Aorta (tissue), 5 donors: ENCODE measurements around the gene IL17RE. TPM values are rescaled to one million over a fixed set of nuclear protein-coding genes. Genes with fewer than 3 reads are reported as not detected.

Experiments used
- ATAC-seq: fragments of 200-7000 bp; cut with Tn5 transposase; one replicate; pipeline ENCODE4 v1.9.1; 2022; ENCODE audit warnings: moderate library complexity; ENCODE audit not compliant: low FRiP score
- DNase-seq, 2 donors: peaks; one replicate each; pipeline ENCODE4 v3.0.0-alpha.2; 2020
- H3K27ac ChIP-seq, 2 donors: one replicate each; pipeline ENCODE4 v1.5.1; 2013; ENCODE audit warnings: low read length in 2 of 2, mild to moderate bottlenecking in 2 of 2, moderate library complexity in 2 of 2, control low read depth in 1 of 2, inconsistent platforms in 1 of 2, low read depth in 1 of 2
- H3K27me3 ChIP-seq, 2 donors: one replicate each; pipeline ENCODE4 v1.6.1; 2013; ENCODE audit warnings: control low read depth in 1 of 2, low read length in 1 of 2, mild to moderate bottlenecking in 1 of 2, moderate library complexity in 1 of 2; ENCODE audit not compliant: insufficient read depth in 2 of 2, control insufficient read depth in 1 of 2
- H3K36me3 ChIP-seq, 2 donors: one replicate each; pipeline ENCODE4 v1.6.1; 2013; ENCODE audit warnings: control low read depth in 1 of 2, low read length in 1 of 2, mild to moderate bottlenecking in 1 of 2; ENCODE audit not compliant: insufficient read depth in 2 of 2, control insufficient read depth in 1 of 2
- H3K4me1 ChIP-seq, 2 donors: one replicate each; pipeline ENCODE4 v1.6.1; 2013; ENCODE audit warnings: low read length in 2 of 2, control low read depth in 1 of 2, mild to moderate bottlenecking in 1 of 2, moderate library complexity in 1 of 2; ENCODE audit not compliant: insufficient read depth in 2 of 2, control insufficient read depth in 1 of 2
- H3K4me3 ChIP-seq, 2 donors: one replicate each; pipeline ENCODE4 v1.5.1; 2013; ENCODE audit warnings: low read length in 2 of 2, control low read depth in 1 of 2, mild to moderate bottlenecking in 1 of 2
- H3K9me3 ChIP-seq: one replicate; pipeline ENCODE4 v1.6.1; 2013; ENCODE audit warnings: mild to moderate bottlenecking, low read length; ENCODE audit not compliant: control insufficient read depth
- WGBS, 2 donors: extraction: QIAGEN DNeasy Blood & Tissue Kit; methylation state at CpG; one replicate each; pipeline ENCODE4 v1.1.7; 2013; 5-methylcytosine and 5-hydroxymethylcytosine counted together
- intact Hi-C, 2 donors: fragments of 100-400 bp; cut with DNase I; formaldehyde crosslinking; loops; one replicate each; pipeline versions ENCODE4 v1.14.2 to v1.15.0; 2022
- polyA plus RNA-seq, 2 donors: library from polyadenylated mRNA; stranded (reverse); fragments of 200-250 nt; gene quantifications; one replicate each; pipeline ENCODE4 v1.2.3, GENCODE V29; 2013
- total RNA-seq, 2 donors: library from RNA; stranded (reverse); fragmentation: NEBNext Ultra II Directional; extraction: Animal tissue kit (Norgen Biotek cat#: 25700); gene quantifications; one replicate each; pipeline ENCODE4 v1.2.1, GENCODE V29; 2021
- donor health status: healthy with polysubstance abuse.
- donor health status: Bipolar disorder and iron deficiency.
- donor health status: DM: no; HTN: no; CAD: no.
- donor health status: DM: no; HTN: no; CAD: no.
- donor health status: DM: yes; HTN: yes; CAD: no.

IL17RE gene
- total and polyA plus RNA-seq, 4 donors: 7.0 to 14.5 (median 12.3) TPM

DNA sequence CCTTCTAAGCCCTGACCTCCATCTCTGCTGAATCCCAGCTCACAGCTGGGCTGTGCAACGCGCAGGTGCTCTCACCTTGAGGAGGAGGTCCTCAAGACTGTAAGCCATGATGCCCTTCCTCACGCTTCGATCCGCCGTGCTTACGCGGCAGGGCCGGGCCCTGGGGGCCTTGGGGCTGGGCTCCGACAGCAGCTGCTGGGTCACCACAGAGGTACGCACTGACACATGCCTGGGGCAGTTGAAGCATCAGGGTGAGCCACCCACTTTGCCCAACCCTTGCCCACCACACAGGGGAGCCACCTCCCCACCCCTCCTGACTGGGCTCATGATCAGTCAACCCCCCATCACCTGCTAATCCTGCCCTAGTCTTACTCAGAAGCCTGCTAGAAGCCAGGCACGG lies 25.7 kb upstream of the IL17RE start:
- Histone ChIP-seq H3K4me3 (no peak overlapping the region), H3K36me3 (no peaks in the 10 kb centered on the region), H3K27me3 (no peaks in the 10 kb centered on the region), H3K27ac (no peak overlapping the region), H3K9me3 (no peaks in the 10 kb centered on the region), H3K4me1 (no peaks in the 10 kb centered on the region)
- intact Hi-C loops: no loop called here
- ATAC-seq: no peak
- WGBS, 2 donors: 89% methylated on average over 12 of the region's 12 CpGs
- peak in 1 of 2 donors; percentile 44 for DNase-seq

DNA sequence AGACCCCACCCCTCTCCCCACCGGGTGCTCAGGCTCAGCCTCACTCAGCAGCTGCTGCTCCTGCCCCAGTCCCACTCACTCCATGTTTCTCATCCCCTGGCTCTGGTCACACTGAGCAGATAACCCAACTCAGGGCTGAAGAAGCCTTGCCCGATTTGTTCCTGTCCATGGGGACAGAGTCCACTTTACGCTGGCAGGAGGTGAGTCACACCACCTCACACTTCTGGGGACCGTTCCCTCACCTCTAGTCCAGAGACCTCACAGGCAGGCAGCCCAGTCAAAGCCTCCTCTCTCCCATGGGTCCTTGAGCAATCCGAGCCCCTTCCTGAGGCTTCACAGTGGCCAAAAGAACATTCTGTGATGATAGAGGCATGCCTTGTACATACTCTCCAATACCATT lies 23.9 kb upstream of the IL17RE start:
- no peaks in the 10 kb centered on the region for H3K4me1 ChIP-seq
- intact Hi-C loops: no loop called here
- 74% methylated on average over 5 of the region's 5 CpGs for WGBS, 2 donors

DNA sequence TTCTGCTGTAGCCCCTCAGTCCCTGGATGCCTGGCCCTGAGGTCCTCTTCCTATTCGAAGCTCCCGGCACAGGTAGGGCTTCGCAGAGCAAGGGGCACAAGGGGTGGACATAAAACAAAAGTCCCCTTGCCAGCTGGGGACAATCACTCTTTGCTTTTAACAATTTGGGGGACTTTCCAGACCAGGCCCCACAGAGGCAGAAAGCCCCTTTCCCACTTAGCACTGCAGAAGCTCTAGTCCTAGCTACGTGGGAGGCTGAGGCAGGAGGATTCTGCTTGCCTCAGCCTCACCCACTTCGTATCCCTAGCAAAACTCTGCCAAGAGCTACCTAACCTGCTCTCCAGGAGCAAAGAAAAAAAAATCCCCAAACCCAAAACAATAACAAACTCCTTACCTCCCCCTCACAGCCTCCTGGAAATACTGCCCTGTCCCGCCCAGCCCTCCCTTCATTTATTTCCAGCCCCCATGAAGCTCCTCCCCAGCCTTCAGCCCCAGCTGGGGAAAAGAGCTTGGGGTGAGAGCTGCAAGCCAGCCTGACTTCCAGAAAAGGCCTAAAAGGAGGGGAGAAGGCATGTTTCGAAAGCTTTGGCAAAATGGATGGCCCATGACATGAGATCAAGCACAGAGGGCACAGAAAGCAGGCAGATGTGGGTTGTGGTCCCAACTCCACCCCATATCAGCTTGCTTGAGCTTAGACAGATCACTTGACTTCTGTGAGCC lies 22.7 kb upstream of the IL17RE start, which contains the start of gene CIDEC:
CIDEC (minus strand) TSS at position 424 of the 720 bp plus-strand sequence. CDS start 1,767 bp downstream, outside the sequence.
- ATAC-seq (no peak), DNase-seq (peak in 1 of 2 donors; percentile 27)
- Histone ChIP-seq H3K36me3 (no peaks in the 10 kb centered on the region), H3K27me3 (no peaks in the 10 kb centered on the region), H3K4me3 (no peak within 1 kb of the TSS), H3K4me1 (no peaks in the 10 kb centered on the region), H3K27ac (no peak within 1 kb of the TSS), H3K9me3 (no peaks in the 10 kb centered on the region)
- WGBS, 2 donors: 87 to 88% methylated on average over 7 of the region's 7 CpGs
- intact Hi-C loops: no loop called here

More for the DNA sequence above, 23.9 kb upstream of the IL17RE start:
- Histone ChIP-seq H3K4me3 (no peak overlapping the region), H3K27ac (no peak overlapping the region), H3K27me3 (no peaks in the 10 kb centered on the region), H3K36me3 (no peaks in the 10 kb centered on the region), H3K9me3 (no peaks in the 10 kb centered on the region)
- DNase-seq (peak in 1 of 2 donors; percentile 55), ATAC-seq (no peak)

DNA sequence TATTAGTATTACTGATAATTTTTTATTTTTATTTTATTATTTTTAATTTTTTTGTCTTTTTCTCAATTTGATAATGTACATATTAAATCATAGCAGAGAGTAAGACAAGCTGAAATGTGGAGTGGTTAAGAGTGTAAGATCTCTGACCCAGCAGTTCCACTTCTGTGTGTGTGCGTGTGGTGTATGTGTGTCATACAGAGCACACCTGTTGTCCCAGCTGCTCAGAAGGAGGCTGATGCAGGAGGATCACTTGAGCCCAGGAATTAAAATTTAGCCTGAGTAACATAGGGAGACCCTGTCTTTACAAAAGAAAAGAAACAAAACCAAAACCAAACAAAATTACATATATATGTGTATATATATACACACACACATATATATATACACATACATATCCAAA lies 21.2 kb upstream of the IL17RE start:
- no peaks in the 10 kb centered on the region for H3K36me3 ChIP-seq
- no peaks in the 10 kb centered on the region for H3K27me3 ChIP-seq
- intact Hi-C loops: no loop called here
- ATAC-seq: no peak
- 91 to 93% methylated on average over 1 of the region's 1 CpG for WGBS, 2 donors
- H3K4me3 ChIP-seq: no peak overlapping the region
- no peak overlapping the region for H3K27ac ChIP-seq
- H3K4me1 ChIP-seq: no peaks in the 10 kb centered on the region
- H3K9me3 ChIP-seq: no peaks in the 10 kb centered on the region
- DNase-seq: peak in 1 of 2 donors; percentile 6

DNA sequence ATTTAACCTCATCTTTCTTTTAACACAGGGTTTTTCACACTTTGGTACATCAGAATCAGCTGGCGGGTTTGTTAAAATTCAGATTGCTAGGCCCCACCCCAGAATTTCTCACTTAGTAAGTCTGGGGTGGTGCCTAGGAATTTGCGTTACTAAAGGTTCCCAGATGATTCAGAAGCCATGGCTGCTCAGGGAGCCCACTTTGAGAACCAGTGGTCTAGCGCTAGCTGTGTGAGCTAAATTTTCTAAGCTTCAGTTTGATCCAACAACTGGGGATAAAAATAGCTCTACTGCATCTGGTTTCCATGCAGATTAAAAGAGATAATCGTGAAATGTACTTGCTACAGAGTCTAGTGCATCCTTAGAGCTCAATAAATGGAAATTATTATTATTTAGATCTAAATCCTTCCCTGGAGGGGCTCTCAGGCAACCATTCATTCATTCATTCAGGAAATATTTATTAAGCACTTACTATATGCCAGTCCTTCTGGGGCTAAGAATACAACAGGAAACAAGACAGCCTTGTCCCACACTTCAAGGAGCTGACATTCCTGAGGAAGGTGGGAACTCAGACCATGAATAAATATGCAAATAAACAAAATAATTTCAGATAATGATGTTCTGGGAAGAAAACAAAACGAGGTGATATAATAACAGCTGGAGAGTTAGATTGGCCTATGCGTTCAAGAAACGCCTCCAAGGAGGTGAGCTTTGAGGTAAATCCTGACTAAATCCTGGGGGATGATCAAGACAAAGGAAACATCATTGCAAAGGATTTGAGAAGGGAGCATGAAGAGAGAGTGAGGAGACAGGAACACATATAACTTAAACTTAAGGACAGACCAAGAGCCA lies 18.7 kb upstream of the IL17RE start:
- ATAC-seq (no peak), DNase-seq (no peak)
- Histone ChIP-seq H3K36me3 (no peaks in the 10 kb centered on the region), H3K4me3 (no peak overlapping the region), H3K27me3 (no peaks in the 10 kb centered on the region), H3K4me1 (no peaks in the 10 kb centered on the region), H3K27ac (no peak overlapping the region), H3K9me3 (no peaks in the 10 kb centered on the region)
- 67 to 68% methylated on average over 7 of the region's 7 CpGs for WGBS, 2 donors
- intact Hi-C loops: no loop called here

DNA sequence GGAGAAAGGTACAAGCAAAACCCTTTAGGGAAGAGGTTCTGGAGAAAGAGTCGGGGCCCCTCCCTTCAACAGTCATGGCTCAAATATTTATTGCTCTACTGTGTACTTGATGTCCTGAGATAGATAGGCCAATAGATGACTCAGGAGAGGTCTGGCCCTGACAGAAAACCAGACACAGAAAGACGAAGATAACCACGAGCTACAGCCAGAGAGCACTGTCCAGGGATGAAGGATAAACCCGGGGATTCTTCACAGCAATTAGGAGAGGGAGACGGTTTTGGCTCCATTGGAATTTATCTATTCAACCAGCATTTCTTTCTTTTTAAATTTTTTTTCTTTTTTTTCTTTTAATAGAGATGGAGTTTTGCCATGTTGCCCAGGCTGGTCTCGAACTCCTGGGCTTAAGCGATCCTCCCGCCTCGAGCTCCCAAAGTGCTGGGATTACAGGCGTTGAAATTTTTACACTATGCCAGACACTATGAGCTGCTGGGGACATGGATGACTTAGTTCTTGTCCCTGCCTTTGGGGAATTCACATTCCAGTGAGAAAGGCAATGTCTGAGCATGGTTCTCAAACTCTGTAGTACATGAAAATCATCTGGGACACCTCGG lies 18.0 kb upstream of the IL17RE start:
- no peak overlapping the region for H3K4me3 ChIP-seq
- H3K27me3 ChIP-seq: no peaks in the 10 kb centered on the region
- H3K27ac ChIP-seq: no peak overlapping the region
- no peaks in the 10 kb centered on the region for H3K36me3 ChIP-seq
- intact Hi-C loops: no loop called here
- ATAC-seq (no peak), DNase-seq (no peak)
- WGBS, 2 donors: 80 to 82% methylated on average over 11 of the region's 11 CpGs
- H3K4me1 ChIP-seq: no peaks in the 10 kb centered on the region
- H3K9me3 ChIP-seq: no peaks in the 10 kb centered on the region

DNA sequence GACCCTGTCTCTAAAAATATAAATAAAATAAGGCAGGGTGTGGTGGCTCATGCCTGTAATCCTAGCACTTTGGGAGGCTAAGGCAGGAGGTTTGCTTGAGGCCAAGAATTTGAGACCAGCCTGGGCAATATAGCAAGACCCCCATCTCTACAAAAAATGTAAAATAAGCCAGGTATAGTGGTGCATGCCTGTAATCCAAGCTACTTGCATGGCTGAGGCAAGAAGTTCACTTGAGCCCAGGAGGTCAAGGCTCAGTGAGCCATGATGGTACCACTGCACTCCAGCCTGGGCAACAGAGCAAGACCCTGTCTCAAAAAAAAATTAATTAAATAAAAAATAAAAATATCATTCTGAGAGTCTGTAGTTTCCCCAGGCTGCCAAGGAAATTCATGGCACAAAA lies 16.3 kb upstream of the IL17RE start:
- ATAC-seq (no peak), DNase-seq (no peak)
- intact Hi-C loops: no loop called here

DNA sequence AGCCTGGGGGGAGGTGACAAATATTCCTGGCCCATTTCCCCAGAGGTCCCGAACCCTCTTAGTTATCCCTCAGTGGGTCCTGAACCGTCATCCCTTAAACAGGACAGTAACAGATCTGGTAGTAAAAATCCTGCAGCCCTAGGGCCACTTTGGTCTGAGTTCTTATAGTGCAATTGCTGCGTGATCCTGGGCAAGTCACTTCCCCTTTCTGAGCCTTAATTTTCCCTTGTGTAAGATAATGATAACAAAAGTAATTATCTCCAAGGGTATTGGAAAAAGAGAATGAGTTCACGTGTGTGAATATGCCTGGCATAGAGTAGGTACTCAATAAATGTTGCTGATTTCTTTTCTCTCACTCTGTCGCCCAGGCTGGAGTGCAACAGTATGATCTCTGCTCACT lies 15.2 kb upstream of the IL17RE start:
- H3K9me3 ChIP-seq: no peaks in the 10 kb centered on the region
- H3K36me3 ChIP-seq: no peaks in the 10 kb centered on the region
- intact Hi-C loops: no loop called here
- H3K4me3 ChIP-seq: no peak overlapping the region
- H3K27ac ChIP-seq: no peak overlapping the region
- peaks cover 0 to 4% of the 10 kb centered on the region in 2 donors for H3K4me1 ChIP-seq
- ATAC-seq (no peak), DNase-seq (no peak)
- no peaks in the 10 kb centered on the region for H3K27me3 ChIP-seq
- WGBS, 2 donors: 88 to 89% methylated on average over 5 of the region's 5 CpGs

More for the DNA sequence above, 16.3 kb upstream of the IL17RE start:
- Histone ChIP-seq H3K4me3 (no peak overlapping the region), H3K27me3 (no peaks in the 10 kb centered on the region), H3K27ac (no peak overlapping the region), H3K36me3 (no peaks in the 10 kb centered on the region), H3K9me3 (no peaks in the 10 kb centered on the region), H3K4me1 (no peaks in the 10 kb centered on the region)
